Panc1 (cell line): ENCODE results near the gene CAPS. TPM values are rescaled to one million over a fixed set of nuclear protein-coding genes. Genes with fewer than 3 reads are reported as not detected.

ENCODE experiments used
- ATAC-seq: fragments of 200-7000 bp; cut with Tn5 transposase; 2 replicates; pipeline ENCODE4 v1.9.1; 2020; ENCODE audit warnings: mild to moderate bottlenecking, moderate library complexity
- BruUV-seq: library from RNA; stranded (reverse); fragments of 400-500 nt; replicated peaks from 2 replicates; lab custom pipeline; 2021; lab: Mats Ljungman, UMichigan
- CTCF ChIA-PET: fragments of 300-600 bp; sonication (Branson Sonifier 250); formaldehyde crosslinking; loops from one replicate; lab custom pipeline; 2022; ENCODE audit warnings: antibody characterized with exemption; lab: Charles Lee
- POLR2A ChIA-PET: fragments of 300-600 bp; sonication (Branson Sonifier 250); formaldehyde crosslinking; loops from one replicate; lab custom pipeline; 2022; ENCODE audit warnings: antibody characterized with exemption; lab: Charles Lee
- DNase-seq: peaks from one replicate; pipeline ENCODE4 v3.0.0-alpha.2; 2010; ENCODE audit warnings: low read depth, low spot score
- H3K27ac ChIP-seq: 2 replicates; pipeline ENCODE4 v1.5.1; 2011; ENCODE audit warnings: mild to moderate bottlenecking, low read length, inconsistent platforms
- H3K27me3 ChIP-seq: fragments of 200-500 bp; sonication (Bioruptor generic); 2 replicates; pipeline ENCODE4 v1.6.0; 2014; ENCODE audit warnings: low read length, inconsistent platforms; ENCODE audit not compliant: control insufficient read depth, insufficient read depth
- H3K36me3 ChIP-seq: fragments of 200-500 bp; sonication (Bioruptor generic); 2 replicates; pipeline ENCODE4 v1.5.1; 2014; ENCODE audit warnings: inconsistent platforms, mild to moderate bottlenecking, low read length, moderate library complexity; ENCODE audit not compliant: control insufficient read depth, insufficient read depth
- H3K4me1 ChIP-seq: 2 replicates; pipeline ENCODE4 v1.5.1; 2011; ENCODE audit warnings: inconsistent platforms, mild to moderate bottlenecking, low read length, moderate library complexity; ENCODE audit not compliant: control insufficient read depth, insufficient read depth
- H3K4me3 ChIP-seq, 2 experiments: 2 replicates each; pipeline ENCODE4 v1.5.1; 2011 to 2012; ENCODE audit warnings: low read depth in 2 of 2, low read length in 2 of 2, mild to moderate bottlenecking in 2 of 2, inconsistent platforms in 1 of 2, moderate library complexity in 1 of 2
- H3K9me3 ChIP-seq: fragments of 200-500 bp; sonication (Bioruptor generic); 2 replicates; pipeline ENCODE4 v1.5.1; 2014; ENCODE audit warnings: low read depth, mild to moderate bottlenecking, inconsistent platforms, low read length, moderate library complexity; ENCODE audit not compliant: control insufficient read depth, insufficient read depth
- CTCF ChIP-seq: fragments of 450-650 bp; IDR thresholded peaks from 2 replicates; pipeline ENCODE4 v1.5.1; 2017; ENCODE audit warnings: mild to moderate bottlenecking
- POLR2AphosphoS5 ChIP-seq: IDR thresholded peaks from 2 replicates; pipeline ENCODE4 v1.6.1; 2012; ENCODE audit warnings: mild to moderate bottlenecking, low read depth, low read length, moderate library complexity
- REST ChIP-seq, 2 experiments: IDR thresholded peaks; 2 replicates each; pipeline ENCODE4 v1.6.1; 2011 to 2012; ENCODE audit warnings: low read depth in 2 of 2, control low read depth in 1 of 2, low read length in 1 of 2, mild to moderate bottlenecking in 1 of 2, moderate library complexity in 1 of 2; ENCODE audit not compliant: insufficient read depth in 1 of 2
- SIN3A ChIP-seq: IDR thresholded peaks from 2 replicates; pipeline ENCODE4 v1.6.1; 2012; ENCODE audit warnings: low read depth, mild to moderate bottlenecking, low read length, moderate library complexity, borderline replicate concordance; ENCODE audit not compliant: insufficient read depth
- TCF7L2 ChIP-seq: IDR thresholded peaks from 2 replicates; pipeline ENCODE4 v1.6.1; 2011; ENCODE audit warnings: mild to moderate bottlenecking, low read depth, low read length, inconsistent platforms
- in situ Hi-C: cut with HindIII; loops from 2 replicates; pipeline ENCODE4 v1.10.0; 2016; ENCODE audit warnings: low sequenced_read_pairs, low pct_unique_long_range_greater_than_20kb
- intact Hi-C: fragments of 100-400 bp; cut with micrococcal nuclease; formaldehyde crosslinking; loops from one replicate; pipeline ENCODE4 v1.10.0; 2022; ENCODE audit not compliant: unreplicated experiment
- total RNA-seq: library from RNA; stranded (reverse); gene quantifications from one replicate; pipeline ENCODE4 v1.2.1, GENCODE V29; 2021; ENCODE audit not compliant: unreplicated experiment

The CAPS gene
- total RNA-seq, 1 experiment from 2014 or later: 9.2 TPM

- Histone ChIP-seq H3K36me3 (no peaks in the 10 kb centered on the region), H3K4me1 (no peaks in the 10 kb centered on the region), H3K9me3 (no peaks in the 10 kb centered on the region), H3K27me3 (no peaks in the 10 kb centered on the region), H3K27ac (no peak overlapping the region), H3K4me3 (no peak overlapping the region)
- no peak for TF ChIP-seq CTCF
- TF ChIP-seq TCF7L2: no peak
- no peak for TF ChIP-seq POLR2AphosphoS5
- no peak for TF ChIP-seq SIN3A
- DNase-seq (no peak), ATAC-seq (no peak)
- intact Hi-C loops (loop anchor here (10.0 kb wide), 1 partner anchor 90 kb away; the partner anchor contains the start of gene NRTN), in situ Hi-C loops (no loop called here)
- CTCF ChIA-PET: no interaction called here
- POLR2A ChIA-PET: no interaction called here
- BruUV-seq: no TSS peak
Observed at GRCh38 chr19:5894704-5895349, 19.2 kb upstream of the CAPS start.

GRCh38 chr19:5895409-5895808 is 18.6 kb upstream of the CAPS start:
- H3K4me3 ChIP-seq: no peak overlapping the region
- no peaks in the 10 kb centered on the region for H3K36me3 ChIP-seq
- DNase-seq (no peak), ATAC-seq (no peak)
- no peak overlapping the region for H3K27ac ChIP-seq
- no peaks in the 10 kb centered on the region for H3K27me3 ChIP-seq
- ChIA-PET CTCF (no interaction called here), POLR2A (no interaction called here)
- TF ChIP-seq CTCF (no peak), POLR2AphosphoS5 (no peak), REST (IDR thresholded peaks at IDR 0.05; ENCODE audit: insufficient read depth in 1 of 2, low read depth in 2 of 2, low read length in 1 of 2) (no peak), TCF7L2 (no peak), SIN3A (no peak)
- no peaks in the 10 kb centered on the region for H3K9me3 ChIP-seq
- intact Hi-C loops (loop anchor here (10.0 kb wide), 1 partner anchor 91 kb away; the partner anchor contains the start of gene NRTN), in situ Hi-C loops (no loop called here)
- H3K4me1 ChIP-seq: no peaks in the 10 kb centered on the region
- BruUV-seq: no TSS peak
